Measurements from ENCODE around the gene GSG1L2. TPM values are rescaled to one million over a fixed set of nuclear protein-coding genes. Genes with fewer than 3 reads are reported as not detected.

Gene GSG1L2
- total RNA-seq, 6 experiments from 2014 or later = not detected

- H3K27me3 ChIP-seq = no peaks in the 10 kb centered on the region
- H3K4me1 ChIP-seq = no peaks in the 10 kb centered on the region
- H3K4me3 ChIP-seq = no peak overlapping the region
- no peak for ATAC-seq
- H3K27ac ChIP-seq = no peak overlapping the region
- no peaks in the 10 kb centered on the region for H3K9me3 ChIP-seq
- intact Hi-C loops (cut with DNase I) = no loop called here
- TF ChIP-seq POLR2A (IDR thresholded peaks at IDR 0.05) (no peak), CTCF (IDR thresholded peaks at IDR 0.05) (no peak)
- H3K36me3 ChIP-seq = no peaks in the 10 kb centered on the region
- WGBS (ENCODE audit: insufficient coverage, low coverage, low lambda C conversion rate, missing lambda C conversion rate) = 66% methylated on average over 4 of the region's 8 CpGs
- no peak for DNase-seq
Measured at GRCh38 chr17:9809409-9809808, 12.5 kb downstream of the GSG1L2 start.

- Histone ChIP-seq H3K4me1 (no peaks in the 10 kb centered on the region), H3K27me3 (no peaks in the 10 kb centered on the region), H3K36me3 (no peaks in the 10 kb centered on the region), H3K9me3 (no peaks in the 10 kb centered on the region), H3K4me3 (no peak overlapping the region), H3K27ac (no peak overlapping the region)
- WGBS (ENCODE audit: insufficient coverage, low coverage, low lambda C conversion rate, missing lambda C conversion rate) = 45% methylated on average over 6 of the region's 6 CpGs
- intact Hi-C loops (cut with DNase I) = no loop called here
- no peak for TF ChIP-seq CTCF (IDR thresholded peaks at IDR 0.05)
- no peak for TF ChIP-seq POLR2A (IDR thresholded peaks at IDR 0.05)
- no peak for DNase-seq
- ATAC-seq = no peak
Measured at GRCh38 chr17:9806699-9807098, 15.2 kb downstream of the GSG1L2 start.

- no peak for ATAC-seq
- Histone ChIP-seq H3K4me1 (no peaks in the 10 kb centered on the region), H3K36me3 (no peaks in the 10 kb centered on the region), H3K9me3 (no peaks in the 10 kb centered on the region), H3K4me3 (no peak overlapping the region), H3K27ac (no peak overlapping the region), H3K27me3 (no peaks in the 10 kb centered on the region)
- TF ChIP-seq CTCF (IDR thresholded peaks at IDR 0.05) (no peak), POLR2A (IDR thresholded peaks at IDR 0.05) (no peak)
- DNase-seq = no peak
- WGBS (ENCODE audit: insufficient coverage, low coverage, low lambda C conversion rate, missing lambda C conversion rate) = 11% methylated on average over 3 of the region's 4 CpGs
- intact Hi-C loops (cut with DNase I) = no loop called here
Measured at GRCh38 chr17:9805769-9806168, 16.1 kb downstream of the GSG1L2 start.

GRCh38 chr17:9802697-9803096 is 19.2 kb downstream of the GSG1L2 start:
- 42% methylated on average over 4 of the region's 4 CpGs for WGBS (ENCODE audit: insufficient coverage, low coverage, low lambda C conversion rate, missing lambda C conversion rate)
- no peak overlapping the region for H3K27ac ChIP-seq
- TF ChIP-seq POLR2A (IDR thresholded peaks at IDR 0.05) (no peak), CTCF (IDR thresholded peaks at IDR 0.05) (no peak)
- no peak overlapping the region for H3K4me3 ChIP-seq
- ATAC-seq (no peak), DNase-seq (no peak)
- no peaks in the 10 kb centered on the region for H3K4me1 ChIP-seq
- H3K27me3 ChIP-seq = no peaks in the 10 kb centered on the region
- H3K9me3 ChIP-seq = no peaks in the 10 kb centered on the region
- H3K36me3 ChIP-seq = no peaks in the 10 kb centered on the region
- intact Hi-C loops (cut with DNase I) = no loop called here

- no peaks in the 10 kb centered on the region for H3K4me1 ChIP-seq
- WGBS (ENCODE audit: insufficient coverage, low coverage, low lambda C conversion rate, missing lambda C conversion rate) = no CpG with 5 or more reads among the region's 13 CpGs
- no peaks in the 10 kb centered on the region for H3K36me3 ChIP-seq
- DNase-seq = no peak
- H3K27me3 ChIP-seq = no peaks in the 10 kb centered on the region
- ATAC-seq = no peak
- TF ChIP-seq CTCF (IDR thresholded peaks at IDR 0.05) (no peak), POLR2A (IDR thresholded peaks at IDR 0.05) (no peak)
- no peak overlapping the region for H3K4me3 ChIP-seq
- intact Hi-C loops (cut with DNase I) = no loop called here
- H3K27ac ChIP-seq = no peak overlapping the region
- no peaks in the 10 kb centered on the region for H3K9me3 ChIP-seq
Measured at GRCh38 chr17:9802294-9802693, 19.6 kb downstream of the GSG1L2 start.

Measured in right lobe of liver (tissue), 6 donors.